Limb (tissue), 2 donors: ENCODE data around the gene POU5F1.
A peak's percentile ranks its signal among the peaks of the same experiment; 100 is the strongest.
"Not testable (repeated sequence)": the region's sequence is repeated elsewhere in the genome, so short reads cannot be mapped to it uniquely, and the experiment has no call there.

Experiments
- DNase-seq, 2 donors: peaks; one replicate each; pipeline ENCODE4 v3.0.0-alpha.2; 2016; ENCODE audit errors: extremely low spot score in 2 of 2

The POU5F1 gene

DNA sequence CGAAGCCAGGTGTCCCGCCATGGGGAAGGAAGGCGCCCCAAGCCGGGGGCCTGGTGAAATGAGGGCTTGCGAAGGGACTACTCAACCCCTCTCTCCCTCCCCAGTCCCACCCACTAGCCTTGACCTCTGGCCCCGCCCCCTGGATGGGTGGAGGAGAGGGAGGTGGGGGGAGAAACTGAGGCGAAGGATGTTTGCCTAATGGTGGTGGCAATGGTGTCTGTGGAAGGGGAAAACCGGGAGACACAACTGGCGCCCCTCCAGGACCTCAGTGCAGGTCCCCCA is at the start of gene POU5F1:
Gene POU5F1 (minus strand): TSS at position 83 of the 282 bp plus-strand sequence. CDS start 62 bp downstream, at position 21.
- DNase-seq, result no peak

DNA sequence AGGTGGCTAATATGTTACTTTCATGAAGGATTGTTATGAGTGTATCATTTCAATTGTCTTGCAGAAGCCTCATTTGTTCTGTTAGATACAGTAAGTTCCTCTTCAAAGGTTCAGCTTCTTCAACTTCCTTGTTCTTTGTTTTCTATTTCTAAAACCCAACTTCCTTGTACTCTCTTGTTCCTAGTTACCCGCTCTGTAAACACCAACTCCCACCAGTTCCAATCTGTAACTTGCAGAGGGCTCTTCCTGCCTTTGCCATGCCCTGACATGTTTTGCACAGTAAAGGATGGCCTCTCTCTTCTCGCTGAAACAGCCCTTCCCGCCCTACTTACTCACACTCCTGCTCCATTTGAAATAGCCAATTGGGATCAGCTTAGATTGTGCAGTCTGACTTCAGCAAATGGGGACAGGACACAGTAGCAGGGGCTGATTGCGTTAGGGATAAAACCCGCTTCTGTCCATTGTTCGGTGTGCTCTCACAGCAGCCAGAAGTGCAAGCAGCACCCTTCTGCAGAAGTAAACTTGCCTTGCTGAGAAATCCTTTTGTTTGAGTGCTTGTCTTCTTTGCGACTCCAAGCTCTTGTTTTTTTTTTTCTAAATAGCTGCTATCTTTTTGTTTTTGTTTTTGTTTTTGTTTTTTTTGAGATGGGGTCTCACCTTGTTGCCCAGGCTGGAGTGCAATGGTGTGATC is 45.9 kb upstream of the POU5F1 start:
- no peak for DNase-seq

DNA sequence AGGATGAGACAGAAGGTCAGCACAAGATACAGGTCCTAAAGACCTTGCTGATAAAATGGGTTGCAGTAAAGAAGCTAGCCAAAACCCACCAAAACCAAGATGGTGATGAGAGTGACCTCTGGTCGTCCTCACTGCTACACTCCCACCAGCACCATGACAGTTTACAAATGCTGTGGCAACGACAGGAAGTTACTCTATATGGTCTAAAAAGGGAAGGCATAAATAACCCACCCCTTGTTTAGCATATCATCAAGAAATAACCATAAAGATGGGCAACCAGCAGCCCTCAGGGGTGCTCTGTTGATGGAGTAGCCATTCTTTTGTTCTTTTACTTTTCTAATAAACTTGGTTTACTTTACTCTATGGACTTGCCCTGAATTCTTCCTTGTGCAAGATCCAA is 44.7 kb upstream of the POU5F1 start:
- DNase-seq, result not testable (repeated sequence)

DNA sequence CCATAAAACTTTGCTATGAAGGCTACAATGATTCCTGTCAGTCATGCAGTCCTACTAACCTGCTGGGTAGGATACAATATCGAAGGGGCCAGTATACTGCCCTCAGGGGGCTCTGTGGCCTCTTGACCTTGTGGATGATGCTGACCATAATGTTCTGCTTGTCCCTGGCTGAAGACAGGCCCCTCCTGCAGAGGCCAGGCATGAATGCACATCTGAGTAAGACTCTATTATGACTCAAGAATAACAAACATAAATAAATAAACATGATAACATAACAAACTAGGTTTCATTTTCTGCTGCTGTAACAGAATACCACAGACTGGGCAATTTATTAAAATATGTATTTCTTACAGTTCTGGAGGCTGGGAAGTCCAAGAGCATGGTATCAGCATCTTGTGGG is 44.0 kb upstream of the POU5F1 start:
- no peak for DNase-seq

DNA sequence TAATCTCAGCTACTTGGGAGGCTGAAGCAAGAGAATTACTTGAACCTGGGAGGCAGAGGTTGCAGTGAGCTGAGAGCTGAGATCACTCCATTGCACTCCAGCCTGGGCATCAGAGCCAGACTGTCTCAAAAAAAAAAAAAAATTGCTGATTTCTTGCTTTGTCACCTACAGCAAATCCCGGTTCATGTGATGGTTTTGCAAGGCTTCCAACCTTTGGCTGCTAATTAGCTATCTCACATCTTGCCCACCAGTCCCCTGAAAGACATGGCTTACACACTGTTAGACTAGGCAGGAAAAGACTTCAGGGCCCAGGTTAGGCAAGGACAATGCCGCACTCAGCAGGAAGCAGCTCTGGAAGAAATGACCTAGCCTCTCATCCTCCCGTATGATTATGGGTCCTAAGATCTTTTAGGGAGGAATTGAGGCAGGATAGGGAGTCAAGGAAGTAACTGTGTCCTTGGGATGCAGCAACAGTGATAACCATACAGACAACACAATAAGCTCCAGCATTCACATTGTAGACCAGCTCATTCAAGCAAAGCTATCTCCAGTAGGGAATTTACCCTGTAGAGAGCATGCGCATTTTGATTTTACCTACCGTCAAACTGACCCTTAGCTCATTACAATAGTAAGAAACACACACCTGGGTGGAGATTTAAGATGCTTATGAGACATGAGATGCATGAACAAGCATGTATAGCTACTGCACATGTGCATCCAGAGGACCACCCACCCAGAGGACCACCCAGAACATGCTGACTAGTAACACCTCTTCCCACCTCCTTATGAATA is 40.5 kb upstream of the POU5F1 start:
- DNase-seq, result no peak

DNA sequence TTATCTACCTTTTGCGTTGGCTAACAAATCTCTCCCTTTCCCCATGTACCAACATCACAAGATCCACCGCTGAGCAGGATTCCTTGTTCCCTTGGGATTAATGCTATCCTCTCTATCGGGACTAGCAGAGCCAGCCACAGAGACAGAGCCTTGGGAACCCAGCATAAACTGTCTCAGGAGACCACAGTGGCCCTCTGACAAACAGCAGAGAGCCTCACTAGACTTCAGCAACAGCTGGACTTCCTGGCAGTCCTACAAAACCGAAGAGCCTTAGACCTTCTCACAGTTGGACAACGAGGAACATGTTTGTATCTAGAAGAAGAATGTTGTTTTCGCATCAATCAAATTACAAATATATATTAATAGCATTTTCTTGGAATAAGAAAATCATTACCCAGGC is 39.6 kb upstream of the POU5F1 start:
- no peak for DNase-seq

DNA sequence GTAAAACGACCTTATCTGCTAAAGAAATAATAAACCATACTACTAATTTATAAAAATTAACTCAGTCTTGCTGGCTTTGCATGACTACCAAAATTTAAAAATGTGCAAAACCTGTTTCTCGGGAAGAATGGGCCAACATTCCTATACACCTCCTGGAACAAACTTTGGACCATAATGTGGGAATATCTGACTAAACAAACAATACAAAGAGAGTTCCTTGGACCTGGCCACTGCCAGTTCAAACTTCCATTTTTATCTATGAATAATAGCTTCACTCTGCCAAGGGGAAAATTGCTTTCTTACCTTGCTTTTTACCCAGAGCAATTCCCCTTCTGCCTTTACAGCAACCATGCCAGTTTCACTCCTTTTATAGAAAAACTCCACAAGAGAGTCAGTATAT is 38.7 kb upstream of the POU5F1 start:
- no peak for DNase-seq

DNA sequence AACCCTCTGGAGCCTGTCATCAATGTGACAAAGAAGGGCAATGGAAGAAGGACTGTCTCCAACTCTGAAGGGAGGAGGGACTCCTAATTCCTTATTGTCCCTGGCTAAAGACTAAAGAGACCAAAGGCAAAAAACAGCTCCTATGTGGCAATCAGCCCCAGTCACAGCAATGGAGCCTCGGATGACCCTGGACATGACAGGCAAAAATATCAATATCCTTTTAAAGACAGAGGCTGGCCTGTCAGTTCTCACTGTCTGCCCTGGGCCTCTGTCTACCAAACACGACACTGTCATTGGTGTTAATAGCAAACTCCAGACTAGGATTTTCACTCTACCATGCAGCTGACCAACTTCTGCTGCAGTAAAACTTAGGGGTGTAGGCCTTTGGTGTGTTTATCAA is 38.0 kb upstream of the POU5F1 start:
- DNase-seq, result no peak

DNA sequence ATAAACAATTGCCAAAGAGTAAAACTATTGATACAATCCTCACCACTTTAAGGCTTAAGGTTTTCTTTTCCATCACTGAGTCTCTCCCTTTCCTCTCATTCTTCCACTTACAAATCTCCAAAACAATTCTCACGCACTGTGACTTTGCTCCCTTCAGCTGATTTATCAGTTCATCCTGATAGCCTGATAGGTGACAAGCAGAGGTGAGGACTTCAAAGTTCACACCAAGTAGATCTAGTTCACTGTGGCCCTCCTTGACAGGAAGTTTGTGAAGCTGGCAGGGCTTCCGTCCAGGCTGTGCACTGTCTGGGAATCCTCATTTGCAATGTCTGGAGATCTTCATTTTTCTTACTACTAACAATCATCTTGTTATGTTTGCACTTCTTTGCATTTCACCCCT is 35.2 kb upstream of the POU5F1 start:
- no peak for DNase-seq

DNA sequence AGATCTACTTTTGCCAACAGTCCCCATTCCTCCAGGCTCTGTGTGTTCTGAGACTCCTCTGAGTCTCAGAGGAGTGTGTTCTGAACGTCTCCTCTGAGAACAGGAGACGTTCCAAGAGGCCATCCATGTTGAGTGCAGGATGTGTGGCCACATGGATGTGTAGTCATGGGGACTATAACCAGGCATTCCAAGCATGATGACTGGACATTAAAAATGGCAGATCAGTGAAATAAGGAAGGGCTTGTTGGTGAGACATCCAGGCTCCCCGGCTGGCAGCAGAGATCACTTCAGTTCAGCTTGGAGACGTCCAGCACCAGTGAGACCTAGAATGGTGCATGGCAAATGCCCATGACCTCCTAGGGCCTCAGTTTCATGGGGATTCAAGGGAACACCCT is 34.3 kb upstream of the POU5F1 start:
- no peak for DNase-seq

DNA sequence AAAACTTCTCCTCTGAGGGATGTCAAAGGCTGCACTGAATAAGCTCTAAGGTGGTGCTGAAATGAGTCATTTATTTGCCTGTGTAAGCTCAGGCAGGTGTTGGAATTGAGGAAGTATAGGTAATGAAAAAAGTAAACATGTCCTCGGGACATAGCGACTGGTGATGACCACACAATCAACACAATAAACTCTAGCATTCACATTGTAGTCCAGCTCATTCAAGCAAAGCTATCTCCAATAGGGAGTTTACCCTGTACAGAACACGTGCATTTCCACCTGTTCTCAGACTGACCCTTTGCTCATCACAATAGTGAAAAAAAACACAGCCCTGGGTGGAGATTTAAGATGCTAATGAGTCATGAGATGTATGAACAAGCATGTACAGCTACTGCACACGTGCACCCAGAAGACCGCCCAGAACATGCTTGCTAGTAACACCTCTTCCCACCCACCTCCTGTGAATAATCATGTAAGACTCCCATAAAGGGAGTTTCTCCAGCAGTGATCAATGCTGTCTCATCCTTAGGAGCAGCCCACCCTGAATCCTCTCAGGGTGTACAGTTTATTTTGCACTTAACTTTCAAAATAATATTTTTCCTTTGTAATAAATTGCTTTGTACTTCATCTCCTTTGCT is 33.0 kb upstream of the POU5F1 start:
- no peak for DNase-seq

DNA sequence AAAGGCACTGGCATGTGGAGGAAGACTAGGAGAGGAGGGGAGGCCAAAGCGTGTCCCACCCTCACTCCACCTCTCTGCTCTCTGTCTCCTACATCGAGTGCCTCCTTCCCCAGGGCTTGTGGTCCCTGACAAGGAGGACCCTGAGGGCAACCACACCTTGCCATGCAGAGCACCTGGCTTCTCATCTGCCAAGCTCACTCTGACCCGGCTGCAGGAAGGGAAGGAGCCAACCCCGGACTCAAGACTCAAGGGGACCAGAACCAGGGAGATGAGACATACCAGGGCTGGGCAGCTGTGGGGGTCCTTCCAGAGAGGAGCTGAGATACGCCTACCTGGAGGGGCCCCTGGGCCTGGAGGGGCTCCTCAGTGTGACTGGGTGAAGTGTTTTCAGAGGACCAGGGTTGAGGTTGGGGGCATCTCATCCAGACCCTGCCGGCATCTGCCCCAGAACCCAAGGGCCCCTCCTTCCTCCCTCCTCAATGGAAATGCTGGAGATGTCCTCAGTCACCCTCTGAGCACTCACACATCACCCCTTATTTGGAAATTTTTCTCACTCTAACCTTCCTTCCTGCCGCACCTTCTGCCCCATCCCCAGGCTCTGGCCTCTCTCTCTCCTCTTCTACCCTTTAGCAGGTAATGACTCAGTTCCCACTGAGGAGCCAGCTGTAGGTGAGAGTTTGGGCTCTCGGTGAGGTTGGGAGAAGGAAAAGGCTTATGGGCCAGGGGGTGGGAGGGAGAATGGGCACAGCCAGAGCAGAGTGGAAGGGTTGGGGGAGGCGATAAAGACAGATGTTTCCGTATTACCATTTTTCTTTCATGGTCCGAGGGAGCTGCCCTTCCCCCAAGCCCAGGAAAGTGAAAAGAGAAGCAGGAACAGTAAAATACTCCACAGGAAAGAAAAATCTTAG is 32.0 kb upstream of the POU5F1 start:
- DNase-seq, result no peak

DNA sequence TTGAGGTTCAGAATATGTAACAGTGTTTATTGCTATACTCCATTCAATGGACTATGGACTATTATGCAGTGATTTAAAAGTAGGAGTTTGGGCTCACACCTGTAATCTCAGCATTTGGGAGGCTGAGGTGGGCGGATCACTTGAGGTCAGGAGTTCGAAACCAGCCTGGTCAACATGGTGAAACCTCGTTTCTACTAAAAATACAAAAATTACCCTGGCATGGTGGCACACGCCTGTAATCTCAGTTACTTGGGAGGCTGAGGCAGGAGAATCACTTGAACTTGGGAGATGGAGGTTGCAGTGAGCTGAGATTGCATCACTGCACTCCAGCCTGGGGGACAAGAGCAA is 28.6 kb upstream of the POU5F1 start:
- not testable (repeated sequence) for DNase-seq

DNA sequence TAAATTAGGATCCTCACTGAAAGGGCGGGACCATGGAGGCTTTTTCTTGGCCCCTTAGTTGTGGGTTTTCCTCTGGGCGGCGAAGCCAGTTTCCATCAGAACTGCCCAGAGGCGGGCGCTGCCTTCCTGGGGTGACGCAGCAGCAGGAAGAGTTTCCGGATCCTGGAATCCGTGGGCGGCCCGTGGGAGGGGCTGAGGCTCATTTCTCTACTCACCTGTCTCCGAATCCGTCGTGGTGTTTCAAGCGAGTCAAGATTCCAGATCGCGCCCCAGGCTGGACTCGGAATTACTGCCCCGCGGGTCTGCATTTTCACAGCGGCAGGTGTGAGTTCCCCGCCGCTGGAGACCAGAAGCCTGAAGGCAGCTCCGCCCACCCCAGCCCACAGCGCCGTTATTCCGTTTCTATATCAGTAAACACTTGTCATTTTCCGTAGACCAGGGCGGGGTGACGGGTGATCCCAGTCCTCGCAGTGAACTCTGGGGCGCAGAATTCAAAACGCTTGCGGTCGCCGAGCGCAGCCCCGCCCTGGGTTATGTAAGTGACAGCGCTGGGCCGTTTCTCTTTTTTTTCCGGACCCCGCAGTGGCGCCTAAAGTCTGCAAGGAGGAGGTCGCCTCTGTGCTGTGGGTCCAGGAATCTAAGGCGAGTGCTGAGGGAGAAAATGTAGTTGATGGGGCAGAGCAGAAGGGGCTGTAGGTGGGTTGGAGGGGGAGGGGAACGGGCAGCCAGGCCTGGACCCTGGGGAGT is 27.2 kb upstream of the POU5F1 start:
- peak; percentile 63 to 87 for DNase-seq

DNA sequence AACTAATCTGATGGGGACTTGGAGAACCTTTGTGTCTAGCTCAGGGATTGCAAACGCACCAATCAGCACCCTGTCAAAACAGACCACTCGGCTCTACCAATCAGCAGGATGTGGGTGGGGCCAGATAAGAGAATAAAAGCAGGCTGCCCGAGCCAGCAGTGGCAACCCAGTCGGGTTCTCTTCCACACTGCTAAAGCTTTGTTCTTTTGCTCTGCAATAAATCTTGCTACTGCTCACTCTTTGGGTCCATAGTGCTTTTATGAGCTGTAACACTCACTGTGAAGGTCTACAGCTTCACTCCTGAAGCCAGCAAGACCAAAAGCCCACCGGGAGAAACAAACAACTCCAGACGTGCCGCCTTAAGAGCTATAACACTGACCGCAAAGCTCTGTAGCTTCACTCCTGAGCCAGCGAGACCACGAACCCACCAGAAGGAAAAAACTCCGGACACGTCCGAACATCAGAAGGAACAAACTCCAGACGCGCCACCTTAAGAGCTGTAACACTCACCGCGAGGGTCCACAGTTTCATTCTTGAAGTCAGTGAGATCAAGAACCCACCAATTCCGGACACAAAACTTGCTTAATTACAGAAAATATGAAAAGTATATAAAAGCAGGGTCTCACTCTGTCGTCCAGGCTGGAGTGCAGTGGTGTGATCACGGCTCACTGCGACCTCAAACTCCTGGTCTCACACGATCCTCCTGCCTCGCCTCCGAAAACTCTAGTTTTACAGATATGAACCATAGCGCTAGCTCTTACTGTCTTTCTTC is 26.0 kb upstream of the POU5F1 start:
- not testable (repeated sequence) for DNase-seq

DNA sequence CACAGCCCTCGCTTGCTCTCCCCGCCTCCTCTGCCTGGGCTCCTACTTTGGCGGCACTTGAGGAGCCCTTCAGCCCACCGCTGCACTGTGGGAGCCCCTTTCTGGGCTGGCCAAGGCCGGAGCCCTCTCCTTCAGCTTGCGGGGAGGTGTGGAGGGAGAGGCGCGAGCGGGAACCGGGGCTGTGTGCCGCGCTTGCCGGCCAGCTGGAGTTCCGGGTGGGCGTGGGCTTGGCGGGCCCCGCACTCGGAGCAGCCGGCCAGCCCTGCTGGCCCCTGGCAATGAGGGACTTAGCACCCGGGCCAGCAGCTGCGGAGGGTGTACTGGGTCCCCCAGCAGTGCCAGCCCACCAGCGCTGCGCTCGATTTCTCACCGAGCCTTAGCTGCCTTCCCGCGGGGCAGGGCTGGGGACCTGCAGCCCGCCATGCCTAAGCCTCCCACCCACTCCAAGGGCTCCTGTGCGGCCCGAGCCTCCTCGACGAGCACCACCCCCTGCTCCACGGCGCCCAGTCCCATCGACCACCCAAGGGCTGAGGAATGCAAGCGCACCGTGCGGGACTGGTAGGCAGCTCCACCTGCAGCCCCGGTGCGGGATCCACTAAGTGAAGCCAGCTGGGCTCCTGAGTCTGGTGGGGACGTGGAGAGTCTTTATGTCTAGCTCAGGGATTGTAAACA is 25.0 kb upstream of the POU5F1 start:
- DNase-seq, result not testable (repeated sequence)

DNA sequence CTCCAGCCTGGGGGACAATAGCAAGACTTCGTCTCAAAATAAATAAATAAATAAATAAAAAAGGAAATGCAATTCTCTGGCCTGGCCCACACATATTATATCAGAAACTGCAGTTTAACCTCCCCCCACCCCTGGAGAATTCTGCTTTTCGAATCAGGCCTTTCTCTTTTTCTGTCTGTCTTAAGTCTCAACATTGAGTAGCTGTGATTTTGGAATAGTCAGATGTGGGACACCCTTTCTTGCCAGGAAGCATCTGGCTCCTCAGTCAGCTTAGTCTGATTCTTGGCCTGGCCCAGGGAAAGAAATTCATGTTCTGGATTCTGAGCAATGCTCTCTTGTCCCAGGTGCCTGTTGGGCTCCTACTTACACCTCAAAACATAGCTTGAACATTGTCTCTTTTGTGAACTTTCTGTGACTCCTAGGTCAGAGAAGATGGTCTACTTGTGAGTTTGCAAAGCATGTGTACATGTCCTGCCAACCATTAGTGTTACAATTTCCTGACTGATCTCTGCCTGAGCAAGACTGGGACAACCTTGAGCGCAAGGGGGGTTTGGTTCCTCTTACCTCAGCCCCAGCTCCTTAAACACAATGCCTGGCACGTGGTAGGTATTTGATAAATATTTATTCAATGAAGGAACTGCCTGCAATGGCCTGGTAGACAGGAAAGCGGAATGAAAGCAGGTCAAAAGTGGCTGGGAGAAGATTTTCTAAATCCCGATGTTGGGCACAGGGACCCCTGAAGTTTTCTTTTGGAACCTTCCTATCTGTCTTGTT is 23.8 kb upstream of the POU5F1 start:
- no peak for DNase-seq

DNA sequence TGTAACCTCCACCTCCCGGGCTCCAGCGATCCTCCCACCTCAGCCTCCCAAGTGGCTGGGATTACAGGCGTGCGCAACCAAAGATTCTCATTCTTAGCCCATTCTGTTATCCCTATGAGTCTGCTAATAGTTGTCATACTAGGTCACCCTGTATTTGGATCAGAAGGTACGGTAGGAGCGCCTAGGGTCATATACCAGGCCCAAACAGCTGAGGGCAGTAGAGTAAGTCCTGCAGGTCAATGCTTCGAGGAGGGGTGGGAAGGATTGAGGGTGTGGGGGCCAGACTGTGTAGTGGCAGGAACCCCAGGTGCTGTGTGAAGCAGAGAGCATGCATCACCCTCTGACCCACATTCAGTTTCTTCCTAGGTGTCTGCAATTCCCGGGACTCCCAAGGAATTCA is 22.7 kb upstream of the POU5F1 start:
- no peak for DNase-seq
